AG04450 (cell line): ENCODE measurements around the gene CBLN3. TPM values are rescaled to one million over a fixed set of nuclear protein-coding genes. Genes with fewer than 3 reads are reported as not detected.

ENCODE experiments used
- CTCF ChIA-PET: fragments of 300-600, 350-600 bp; formaldehyde crosslinking; extraction: SDS; loops from one replicate; lab custom pipeline; 2022; ENCODE audit warnings: antibody characterized with exemption, inconsistent platforms; lab: Charles Lee
- POLR2A ChIA-PET: fragments of 350-600 bp; formaldehyde crosslinking; extraction: SDS; loops from one replicate; lab custom pipeline; 2021; ENCODE audit warnings: antibody characterized with exemption, inconsistent platforms; lab: Yijun Ruan, JAX
- DNase-seq: peaks from one replicate; pipeline ENCODE4 v3.0.0-alpha.2; 2011; ENCODE audit warnings: low read depth, low spot score
- H3K27ac ChIP-seq: one replicate; pipeline ENCODE4 v1.5.1; 2012; ENCODE audit warnings: low read depth, low read length, control low read depth
- H3K27me3 ChIP-seq: one replicate; pipeline ENCODE4 v1.6.0; 2012; ENCODE audit warnings: low read length; ENCODE audit not compliant: control insufficient read depth, insufficient read depth
- H3K4me3 ChIP-seq: 2 replicates; pipeline ENCODE4 v1.5.1; 2011; ENCODE audit warnings: mild to moderate bottlenecking, low read depth, low read length, control low read depth
- H3K9me3 ChIP-seq: 2 replicates; pipeline ENCODE4 v1.5.1; 2012; ENCODE audit warnings: low read length; ENCODE audit not compliant: control insufficient read depth, insufficient read depth
- polyA plus RNA-seq: library from polyadenylated mRNA; depleted of rRNA; stranded (reverse); fragments of >200 nt; gene quantifications from 2 replicates; pipeline ENCODE4 v1.2.3, GENCODE V29; 2011; rRNA removed
- TF ChIP-seq, protein P1 (sequence below): IDR thresholded peaks from 2 replicates; pipeline ENCODE4 v1.5.1; 2011; ENCODE audit warnings: low read depth, low read length, control low read depth, inconsistent platforms

CBLN3 gene
- polyA plus RNA-seq, 1 experiment = 1.8 TPM

DNA sequence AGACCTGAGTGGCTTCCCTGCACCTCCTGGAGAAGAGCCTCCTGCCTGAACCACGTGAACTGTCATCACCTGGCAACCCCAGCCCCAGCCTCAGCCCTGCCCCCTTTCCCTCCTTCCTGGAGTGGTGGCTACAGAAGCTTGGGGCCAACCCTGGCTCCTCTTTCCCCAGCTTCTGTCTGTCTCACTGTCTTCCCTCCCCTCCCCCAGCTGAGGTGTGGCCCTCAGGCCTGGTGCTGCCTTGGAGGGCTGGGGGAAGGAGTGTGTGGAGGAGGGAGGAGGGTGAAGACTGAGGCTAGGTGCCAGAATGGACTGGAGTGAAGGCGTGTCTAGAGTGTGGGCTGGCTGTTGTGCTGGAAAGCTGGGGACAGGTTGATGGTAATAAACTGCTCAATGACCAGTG is 51.8 kb downstream of the CBLN3 start:
- Histone ChIP-seq H3K4me3 (no peak overlapping the region), H3K27me3 (no peaks in the 10 kb centered on the region), H3K27ac (no peak overlapping the region), H3K9me3 (no peaks in the 10 kb centered on the region; the same call in 1 of the 2 replicates)
- TF ChIP-seq, protein P1, sequence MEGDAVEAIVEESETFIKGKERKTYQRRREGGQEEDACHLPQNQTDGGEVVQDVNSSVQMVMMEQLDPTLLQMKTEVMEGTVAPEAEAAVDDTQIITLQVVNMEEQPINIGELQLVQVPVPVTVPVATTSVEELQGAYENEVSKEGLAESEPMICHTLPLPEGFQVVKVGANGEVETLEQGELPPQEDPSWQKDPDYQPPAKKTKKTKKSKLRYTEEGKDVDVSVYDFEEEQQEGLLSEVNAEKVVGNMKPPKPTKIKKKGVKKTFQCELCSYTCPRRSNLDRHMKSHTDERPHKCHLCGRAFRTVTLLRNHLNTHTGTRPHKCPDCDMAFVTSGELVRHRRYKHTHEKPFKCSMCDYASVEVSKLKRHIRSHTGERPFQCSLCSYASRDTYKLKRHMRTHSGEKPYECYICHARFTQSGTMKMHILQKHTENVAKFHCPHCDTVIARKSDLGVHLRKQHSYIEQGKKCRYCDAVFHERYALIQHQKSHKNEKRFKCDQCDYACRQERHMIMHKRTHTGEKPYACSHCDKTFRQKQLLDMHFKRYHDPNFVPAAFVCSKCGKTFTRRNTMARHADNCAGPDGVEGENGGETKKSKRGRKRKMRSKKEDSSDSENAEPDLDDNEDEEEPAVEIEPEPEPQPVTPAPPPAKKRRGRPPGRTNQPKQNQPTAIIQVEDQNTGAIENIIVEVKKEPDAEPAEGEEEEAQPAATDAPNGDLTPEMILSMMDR = no peak
- no peak for DNase-seq
- CTCF ChIA-PET = interaction anchor here (0.8 to 3.0 kb wide), 5 partner anchors 12 to 69 kb away, joined by 3 to 23 read pairs (median 3); no protein-coding TSS in a partner anchor
- POLR2A ChIA-PET = interaction anchor here (0.6 to 2.3 kb wide), 3 partner anchors 11 to 54 kb away, joined by 3 to 13 read pairs (median 5); no protein-coding TSS in a partner anchor

DNA sequence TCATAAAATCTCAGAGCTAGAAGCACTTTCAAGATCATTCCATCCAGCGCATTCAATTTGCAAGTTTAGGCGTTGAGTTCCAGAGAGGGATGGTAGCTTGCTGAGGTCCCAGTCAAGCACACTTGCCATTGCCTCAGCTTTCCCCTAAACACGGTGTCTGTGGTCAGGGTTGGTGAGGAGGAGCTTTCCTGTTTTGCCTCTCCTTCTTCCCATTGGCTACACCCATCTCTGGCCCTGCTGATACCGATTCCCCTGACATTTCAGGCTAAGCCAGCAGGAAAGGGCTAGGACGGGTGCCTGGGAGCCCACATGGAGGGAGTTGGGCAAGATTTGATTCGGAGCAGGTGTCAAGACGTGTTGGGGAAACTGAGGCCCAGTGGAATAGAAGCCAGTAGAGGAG is 52.3 kb downstream of the CBLN3 start:
- DNase-seq = no peak
- Histone ChIP-seq H3K4me3 (no peak overlapping the region), H3K27me3 (no peaks in the 10 kb centered on the region), H3K9me3 (no peaks in the 10 kb centered on the region; the same call in 1 of the 2 replicates), H3K27ac (no peak overlapping the region)
- TF ChIP-seq, protein P1 = no peak
- POLR2A ChIA-PET = no interaction called here
- CTCF ChIA-PET = interaction anchor here (1.2 to 3.0 kb wide), 3 partner anchors 12 to 69 kb away, joined by 3 to 23 read pairs (median 7); no protein-coding TSS in a partner anchor

Other genes starting within 250 kb of the CBLN3 start
- 15.2 and 20.9 TPM in 2 replicates for gene IPO4, start 240.9 kb downstream of the CBLN3 start, polyA plus RNA-seq
- gene TM9SF1, start 234.2 kb downstream of the CBLN3 start, polyA plus RNA-seq = 41.7 and 44.9 TPM in 2 replicates
- not detected in 2 replicates for gene TSSK4, start 224.0 kb downstream of the CBLN3 start, polyA plus RNA-seq
- 48.0 and 55.7 TPM in 2 replicates for gene CHMP4A, start 216.2 kb downstream of the CBLN3 start, polyA plus RNA-seq
- 14.9 and 16.1 TPM in 2 replicates for gene MDP1, start 213.6 kb downstream of the CBLN3 start, polyA plus RNA-seq
- 335 and 363 TPM in 2 replicates for gene NEDD8, start 197.3 kb downstream of the CBLN3 start, polyA plus RNA-seq
- gene GMPR2, start 196.7 kb downstream of the CBLN3 start, polyA plus RNA-seq = 89.2 and 95.6 TPM in 2 replicates
- 38.2 and 38.4 TPM in 2 replicates for gene TINF2, start 187.0 kb downstream of the CBLN3 start, polyA plus RNA-seq
- 0.97 and 1.4 TPM in 2 replicates for gene TGM1, start 166.5 kb downstream of the CBLN3 start, polyA plus RNA-seq
- gene RABGGTA, start 158.1 kb downstream of the CBLN3 start, polyA plus RNA-seq = 17.9 and 24.7 TPM in 2 replicates
- 33.8 and 36.6 TPM in 2 replicates for gene DHRS1, start 129.9 kb downstream of the CBLN3 start, polyA plus RNA-seq
- gene NOP9, start 129.8 kb downstream of the CBLN3 start, polyA plus RNA-seq = 12.0 and 13.7 TPM in 2 replicates
- gene CIDEB, start 121.7 kb downstream of the CBLN3 start, polyA plus RNA-seq = 0.31 and 0.48 TPM in 2 replicates
- gene LTB4R2, start 119.5 kb downstream of the CBLN3 start, polyA plus RNA-seq = 0.91 and 0.93 TPM in 2 replicates
- 0.98 and 1.2 TPM in 2 replicates for gene LTB4R, start 118.2 kb downstream of the CBLN3 start, polyA plus RNA-seq
- gene ADCY4, start 94.6 kb downstream of the CBLN3 start, polyA plus RNA-seq = 0.04 TPM in 1 of 2 replicates, not detected in the other
- 0.09 TPM in 1 of 2 replicates, not detected in the other for gene RIPK3, start 89.7 kb downstream of the CBLN3 start, polyA plus RNA-seq
- gene NFATC4, start 61.5 kb downstream of the CBLN3 start, polyA plus RNA-seq = 35.7 and 42.0 TPM in 2 replicates
- gene NYNRIN, start 30.7 kb downstream of the CBLN3 start, polyA plus RNA-seq = 10.4 and 10.5 TPM in 2 replicates
- gene KHNYN, start 286 bp upstream of the CBLN3 start, polyA plus RNA-seq = 16.8 and 17.6 TPM in 2 replicates
- 22.9 and 24.9 TPM in 2 replicates for gene SDR39U1, start 13.1 kb upstream of the CBLN3 start, polyA plus RNA-seq
- not detected in 2 replicates for gene CMA1, start 78.6 kb upstream of the CBLN3 start, polyA plus RNA-seq
- not detected in 2 replicates for gene CTSG, start 146.6 kb upstream of the CBLN3 start, polyA plus RNA-seq
- gene GZMH, start 180.0 kb upstream of the CBLN3 start, polyA plus RNA-seq = not detected in 2 replicates
- not detected in 2 replicates for gene GZMB, start 204.5 kb upstream of the CBLN3 start, polyA plus RNA-seq